Dendritic cell treated with granulocyte-macrophage colony-stimulating factor and Interleukin-4, amounts not matched to agents 40 ng/mL and 50 ng/mL, for 4 days (primary cell): ENCODE results near the gene HACD2.
A peak's percentile ranks its signal among the peaks of the same experiment; 100 is the strongest.
"Not testable (repeated sequence)": the region's sequence is repeated elsewhere in the genome, so short reads cannot be mapped to it uniquely, and the experiment has no call there.

Experiments used
- H3K27ac Mint-ChIP-seq: one replicate; pipeline ENCODE4 v1.8.0; 2022; ENCODE audit warnings: mild to moderate bottlenecking, mixed read lengths
- H3K27me3 Mint-ChIP-seq: one replicate; pipeline ENCODE4 v1.8.0; 2022; ENCODE audit warnings: mild to moderate bottlenecking, mixed read lengths
- H3K36me3 Mint-ChIP-seq: one replicate; pipeline ENCODE4 v1.8.0; 2022; ENCODE audit warnings: low read depth, mixed read lengths
- H3K4me1 Mint-ChIP-seq: one replicate; pipeline ENCODE4 v1.8.0; 2022; ENCODE audit warnings: low read depth, mixed read lengths
- H3K4me3 Mint-ChIP-seq: one replicate; pipeline ENCODE4 v1.8.0; 2022; ENCODE audit warnings: mild to moderate bottlenecking, moderate library complexity, mixed read lengths
- H3K9me3 Mint-ChIP-seq: one replicate; pipeline ENCODE4 v1.8.0; 2022; ENCODE audit warnings: mixed read lengths
- intact Hi-C: fragments of 100-400 bp; cut with micrococcal nuclease; formaldehyde crosslinking; loops from one replicate; pipeline ENCODE4 v1.15.0; 2022

HACD2 gene

DNA sequence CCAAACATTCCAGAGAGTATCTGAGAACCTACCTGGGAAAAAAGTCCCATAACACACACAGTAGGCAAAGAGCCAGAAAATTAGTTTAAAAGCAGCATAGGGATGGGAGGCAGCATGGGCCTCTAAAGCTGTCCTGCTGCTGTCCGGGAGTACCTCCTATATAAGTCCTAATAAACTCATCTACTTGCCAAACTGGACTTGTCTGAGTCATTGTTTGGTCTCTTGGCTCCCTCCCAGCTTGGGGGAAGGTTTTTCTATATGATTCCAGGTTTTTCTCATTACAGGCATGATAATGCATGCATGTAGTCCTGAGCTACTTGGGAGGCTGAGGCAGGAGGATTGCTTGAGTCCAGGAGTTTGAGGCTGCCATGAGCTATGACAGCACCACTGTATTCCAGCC, 17.5 kb upstream of the HACD2 start:
- Mint-ChIP-seq H3K9me3 (peaks cover 9% of the 10 kb centered on the region), H3K4me3 (no peak overlapping the region), H3K27ac (no peak overlapping the region), H3K27me3 (no peaks in the 10 kb centered on the region), H3K36me3 (peaks cover 6% of the 10 kb centered on the region), H3K4me1 (peaks cover 33% of the 10 kb centered on the region)
- intact Hi-C loops, result no loop called here

DNA sequence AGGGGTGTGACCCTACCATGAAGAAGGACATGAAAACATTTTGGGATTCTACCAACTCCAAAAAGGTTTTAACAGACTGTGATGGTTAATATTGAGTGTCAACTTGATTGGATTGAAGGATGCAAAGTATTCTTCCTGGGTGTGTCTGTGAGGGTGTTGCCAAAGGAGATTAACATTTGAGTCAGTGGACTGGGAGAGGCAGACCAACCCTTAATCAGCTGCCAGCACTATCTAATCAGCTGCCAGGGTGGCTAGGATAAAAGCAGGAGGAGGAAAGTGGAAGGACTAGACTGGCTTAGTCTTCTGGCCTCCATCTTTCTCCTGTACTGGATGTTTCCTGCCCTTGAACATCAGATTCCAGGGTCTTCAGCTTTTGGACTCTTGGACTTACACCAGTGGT, 16.0 kb upstream of the HACD2 start:
- not testable (repeated sequence) for H3K27ac Mint-ChIP-seq, H3K9me3 Mint-ChIP-seq
- peaks cover 22% of the 10 kb centered on the region for H3K4me1 Mint-ChIP-seq

DNA sequence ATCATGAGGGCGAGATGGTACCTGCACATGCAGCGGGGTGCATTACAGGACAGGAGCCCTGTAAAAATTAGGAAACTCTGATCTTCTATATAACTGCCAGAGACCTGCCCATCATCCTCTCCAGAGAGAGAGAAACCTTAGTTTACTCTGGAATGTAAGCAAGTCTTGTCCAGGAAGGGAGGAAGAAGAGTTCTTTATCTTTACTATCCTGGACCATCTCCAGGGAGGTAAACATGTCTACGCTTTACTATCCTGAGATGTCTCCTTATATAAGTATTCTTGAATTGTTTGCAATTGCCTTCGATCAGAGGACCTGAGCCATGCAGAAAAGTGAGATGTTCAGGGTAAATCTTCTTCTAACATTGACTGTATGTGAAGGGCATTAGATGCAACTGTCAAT, 12.7 kb upstream of the HACD2 start:
- Mint-ChIP-seq H3K27ac (no peak overlapping the region), H3K4me1 (peaks cover 7% of the 10 kb centered on the region)
- intact Hi-C loops, result no loop called here

More for the DNA sequence above, 16.0 kb upstream of the HACD2 start:
- H3K27me3 Mint-ChIP-seq, H3K4me3 Mint-ChIP-seq, H3K36me3 Mint-ChIP-seq, intact Hi-C loops: not testable (repeated sequence)

DNA sequence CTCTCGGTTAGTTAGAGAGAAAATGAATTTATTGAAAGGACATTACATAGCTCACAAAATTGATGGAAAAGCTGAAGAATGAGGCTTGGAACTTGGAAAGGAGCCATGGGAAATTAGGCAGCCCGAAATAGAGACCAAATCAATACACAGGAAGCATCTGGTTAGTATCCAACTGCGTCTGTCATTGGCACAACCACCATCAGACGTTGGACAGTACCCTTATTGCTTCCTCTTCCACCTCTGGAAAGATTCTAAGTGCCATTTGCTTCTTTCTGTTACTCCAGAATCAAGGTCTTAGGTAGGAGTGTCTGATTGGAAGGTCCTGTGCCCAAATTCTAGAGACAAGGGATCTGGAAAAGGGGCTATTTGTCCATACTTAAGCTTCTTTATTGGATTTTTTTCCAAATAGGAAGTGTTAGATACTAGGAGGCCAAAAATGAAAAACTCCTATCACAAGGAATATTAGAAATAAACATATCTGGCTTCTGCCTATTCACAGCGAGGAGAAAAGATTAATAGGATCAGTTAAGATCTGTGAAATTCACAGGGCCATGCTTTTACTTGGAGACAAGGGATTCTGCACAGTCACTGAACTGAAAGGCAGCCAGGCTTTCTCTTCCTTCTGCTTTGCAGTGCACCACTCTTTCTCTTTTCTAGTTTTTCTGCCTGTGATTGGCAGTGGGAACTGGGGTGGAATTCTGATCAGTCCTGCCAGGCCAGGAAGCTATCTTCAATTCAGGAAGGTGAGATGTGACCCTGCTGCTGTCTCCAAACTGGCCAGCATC, 10.7 kb upstream of the HACD2 start:
- Mint-ChIP-seq H3K36me3 (peaks cover 29% of the 10 kb centered on the region), H3K4me1 (peaks cover 7% of the 10 kb centered on the region), H3K4me3 (no peak overlapping the region), H3K27ac (no peak overlapping the region), H3K9me3 (peaks cover 29% of the 10 kb centered on the region), H3K27me3 (no peaks in the 10 kb centered on the region)
- intact Hi-C loops, result no loop called here

More for the DNA sequence above, 12.7 kb upstream of the HACD2 start:
- H3K36me3 Mint-ChIP-seq, result peaks cover 9% of the 10 kb centered on the region
- no peak overlapping the region for H3K4me3 Mint-ChIP-seq
- H3K27me3 Mint-ChIP-seq, result no peaks in the 10 kb centered on the region
- H3K9me3 Mint-ChIP-seq, result peaks cover 9% of the 10 kb centered on the region

DNA sequence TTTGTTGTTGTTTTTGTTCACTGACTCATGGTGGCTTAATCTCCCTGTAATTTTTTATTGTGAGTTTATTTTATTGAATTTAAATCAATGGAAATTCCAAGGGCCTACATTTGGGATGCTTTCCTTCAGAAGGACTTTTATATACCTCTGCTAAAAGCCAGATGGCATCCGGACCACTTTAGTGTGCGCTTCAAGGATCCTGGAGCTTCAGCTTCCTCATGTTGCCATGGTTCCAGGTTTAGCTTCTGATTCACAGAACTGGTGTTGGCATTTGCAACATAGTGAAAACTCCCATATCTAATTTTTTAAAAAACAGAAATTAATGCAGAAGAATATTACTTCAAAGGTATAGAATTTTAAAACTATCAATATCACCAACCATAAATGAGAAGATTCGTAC, 8.5 kb upstream of the HACD2 start:
- intact Hi-C loops, result no loop called here
- H3K36me3 Mint-ChIP-seq, result peaks cover 43% of the 10 kb centered on the region
- no peak overlapping the region for H3K4me3 Mint-ChIP-seq
- H3K9me3 Mint-ChIP-seq, result peaks cover 33% of the 10 kb centered on the region
- no peaks in the 10 kb centered on the region for H3K27me3 Mint-ChIP-seq
- no peak overlapping the region for H3K27ac Mint-ChIP-seq
- no peaks in the 10 kb centered on the region for H3K4me1 Mint-ChIP-seq

DNA sequence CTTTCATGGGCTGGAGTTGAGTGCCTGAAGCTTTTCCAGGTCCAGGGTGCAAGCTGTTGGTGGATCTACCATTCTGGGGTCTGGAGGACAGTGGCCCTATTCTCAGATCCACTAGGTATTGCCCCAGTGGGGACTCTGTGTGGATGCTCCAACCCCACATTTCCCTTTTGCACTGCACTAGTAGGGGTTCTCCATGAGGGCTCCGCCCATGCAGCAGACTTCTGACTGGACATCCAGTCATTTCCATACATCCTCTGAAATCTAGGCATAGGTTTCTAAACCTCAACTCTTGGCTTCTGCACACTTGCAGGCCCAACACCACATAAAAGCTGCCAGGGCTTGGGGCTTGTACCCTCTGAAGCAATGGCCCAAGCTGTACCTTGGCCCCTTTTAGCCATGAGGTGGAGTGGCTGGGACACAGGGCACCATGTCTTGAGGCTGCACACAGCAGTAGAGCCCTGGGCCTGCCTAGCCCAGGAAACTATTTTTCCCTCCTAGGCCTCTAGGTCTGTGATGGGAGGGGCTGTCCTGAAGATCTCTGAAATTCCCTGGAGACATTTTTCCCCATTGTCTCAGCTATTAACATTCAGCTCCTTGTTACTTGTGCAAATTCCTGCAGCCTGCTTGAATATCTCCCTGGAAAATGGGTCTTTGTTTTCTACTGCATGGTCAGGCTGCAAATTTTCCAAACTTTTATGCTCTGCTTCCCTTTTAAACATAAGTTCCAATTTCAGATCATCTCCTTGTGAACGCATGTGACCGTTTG, 6.0 kb upstream of the HACD2 start:
- H3K36me3 Mint-ChIP-seq, result peaks cover 47% of the 10 kb centered on the region
- H3K4me3 Mint-ChIP-seq, result no peak overlapping the region
- no peak overlapping the region for H3K27ac Mint-ChIP-seq
- H3K27me3 Mint-ChIP-seq, result no peaks in the 10 kb centered on the region
- H3K9me3 Mint-ChIP-seq, result peaks cover 33% of the 10 kb centered on the region
- intact Hi-C loops, result no loop called here
- no peaks in the 10 kb centered on the region for H3K4me1 Mint-ChIP-seq

DNA sequence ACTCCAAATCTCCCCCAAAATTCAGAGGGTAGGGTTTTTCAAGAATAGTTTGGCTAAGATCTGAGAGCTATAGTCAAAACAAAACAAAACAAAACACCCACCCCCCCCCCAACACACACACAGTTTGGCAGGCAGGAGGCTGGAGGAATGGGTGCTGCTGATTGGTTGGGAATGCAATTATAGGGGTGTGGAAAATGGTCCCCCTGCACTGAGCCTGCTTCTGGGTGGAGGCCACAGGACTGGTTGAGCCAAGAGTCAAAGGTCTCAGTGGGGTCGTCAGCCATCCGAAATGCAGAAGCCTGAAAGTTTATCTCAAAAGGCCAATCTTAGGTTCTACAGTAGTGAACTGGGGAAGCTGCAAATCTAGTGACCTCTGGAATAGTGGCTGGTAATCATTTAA, 2.5 kb upstream of the HACD2 start:
- no peak overlapping the region for H3K4me3 Mint-ChIP-seq
- intact Hi-C loops, result no loop called here
- peaks cover 14% of the 10 kb centered on the region for H3K4me1 Mint-ChIP-seq
- H3K27me3 Mint-ChIP-seq, result no peaks in the 10 kb centered on the region
- H3K9me3 Mint-ChIP-seq, result peaks cover 31% of the 10 kb centered on the region
- H3K36me3 Mint-ChIP-seq, result peaks cover 43% of the 10 kb centered on the region
- no peak overlapping the region for H3K27ac Mint-ChIP-seq

DNA sequence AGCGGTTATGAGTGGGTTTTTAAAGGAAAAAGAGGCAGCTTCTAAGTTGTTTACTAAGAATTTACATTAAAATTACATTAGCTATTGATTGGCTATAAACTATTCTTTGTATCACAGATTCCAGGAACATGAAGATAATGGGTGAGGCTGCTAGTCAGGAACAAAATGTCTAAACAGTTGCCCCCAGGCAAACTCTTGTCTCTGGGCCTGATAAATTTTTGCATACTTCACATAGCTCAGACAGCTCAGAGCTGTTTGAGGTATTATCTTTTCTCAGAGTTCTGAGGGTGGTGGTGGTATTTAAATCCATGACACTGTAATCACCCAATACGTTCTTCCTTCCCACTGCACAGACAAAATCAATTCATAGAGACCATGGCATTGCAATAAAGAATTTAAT, 2.1 kb upstream of the HACD2 start:
- H3K36me3 Mint-ChIP-seq, result peaks cover 43% of the 10 kb centered on the region
- H3K27ac Mint-ChIP-seq, result no peak overlapping the region
- no peak overlapping the region for H3K4me3 Mint-ChIP-seq
- intact Hi-C loops, result no loop called here
- H3K27me3 Mint-ChIP-seq, result no peaks in the 10 kb centered on the region
- peaks cover 27% of the 10 kb centered on the region for H3K9me3 Mint-ChIP-seq
- H3K4me1 Mint-ChIP-seq, result peaks cover 16% of the 10 kb centered on the region

DNA sequence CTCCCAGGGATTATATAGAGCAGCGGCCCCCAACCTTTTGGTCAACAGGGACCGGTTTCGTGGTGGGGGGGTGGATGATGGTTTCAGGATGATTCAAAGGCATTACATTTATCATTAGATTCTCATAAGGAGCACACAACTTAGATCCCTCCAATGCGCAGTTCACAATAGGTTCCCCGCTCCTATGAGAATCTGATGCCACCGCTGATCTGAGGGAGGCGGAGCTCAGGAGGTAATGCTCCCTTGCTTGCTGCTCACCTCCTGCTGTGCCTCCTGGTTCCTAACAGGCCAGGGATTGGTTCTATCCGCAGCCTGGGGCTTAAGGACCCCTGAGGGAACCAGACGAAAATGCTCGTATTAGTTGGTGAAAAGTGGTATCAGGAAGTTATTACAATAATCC, 1.3 kb upstream of the HACD2 start:
- no peak overlapping the region for H3K27ac Mint-ChIP-seq
- no peak overlapping the region for H3K4me3 Mint-ChIP-seq
- peaks cover 18% of the 10 kb centered on the region for H3K9me3 Mint-ChIP-seq
- intact Hi-C loops, result no loop called here
- peaks cover 43% of the 10 kb centered on the region for H3K36me3 Mint-ChIP-seq
- no peaks in the 10 kb centered on the region for H3K27me3 Mint-ChIP-seq
- peaks cover 16% of the 10 kb centered on the region for H3K4me1 Mint-ChIP-seq

DNA sequence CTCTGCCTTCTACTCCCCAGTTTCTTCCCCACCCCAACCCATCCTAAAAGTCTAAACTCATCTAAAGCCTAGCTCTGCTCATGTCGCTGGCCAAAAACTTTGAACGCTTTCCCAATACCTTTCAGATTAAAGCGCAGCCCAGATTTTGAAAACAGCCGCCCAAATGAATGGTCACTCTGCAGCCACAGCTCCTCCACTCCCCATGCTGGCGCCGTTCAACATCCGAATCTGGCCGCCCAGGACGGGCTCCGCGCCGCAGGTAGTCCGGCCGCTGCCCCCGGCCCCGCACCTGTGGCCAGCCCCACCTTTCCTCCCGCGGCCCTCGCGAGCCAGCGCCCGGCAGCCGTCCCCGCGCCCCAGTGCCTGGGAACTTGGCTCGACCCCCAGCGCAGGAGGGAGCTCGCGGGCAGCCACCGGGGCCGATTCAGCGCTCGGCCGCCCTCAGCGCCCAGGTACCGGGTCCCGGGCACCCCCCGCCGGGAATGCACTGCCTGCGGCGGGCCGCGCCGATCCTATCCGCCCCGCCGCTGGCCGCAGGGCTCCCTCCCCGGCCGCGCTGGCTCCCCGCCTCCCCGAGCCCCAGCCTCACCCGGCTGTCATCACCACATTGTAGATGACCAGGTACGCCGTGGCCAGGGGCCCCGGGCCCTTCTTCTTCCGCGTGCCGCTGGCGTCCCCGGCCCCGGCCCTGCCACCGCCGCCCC, 417 bp downstream of the HACD2 start:
- peaks cover 44% of the 10 kb centered on the region for H3K36me3 Mint-ChIP-seq
- intact Hi-C loops, result loop anchor here (2.0 kb wide), 1 partner anchor 34 kb away; no protein-coding TSS in a partner anchor

DNA sequence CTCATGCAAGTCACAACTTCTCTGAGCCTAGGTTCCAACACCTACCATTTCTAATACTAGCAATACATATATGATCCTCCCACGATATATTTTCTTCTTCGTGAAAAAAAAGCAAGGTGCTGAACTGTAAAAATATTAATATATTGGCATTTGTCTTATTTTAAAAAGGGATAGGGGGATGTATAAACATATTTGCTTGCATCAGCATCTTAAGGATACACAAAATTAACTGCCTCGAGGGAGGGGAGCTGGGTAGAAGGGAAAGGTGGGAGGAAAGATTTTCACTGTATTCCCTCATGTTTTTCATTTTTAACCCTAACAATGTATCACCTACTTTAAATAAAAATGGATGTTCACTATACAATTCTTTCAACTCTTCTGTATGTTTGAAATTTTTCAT, 1.3 kb downstream of the HACD2 start:
- no peaks in the 10 kb centered on the region for H3K9me3 Mint-ChIP-seq
- peaks cover 16% of the 10 kb centered on the region for H3K4me1 Mint-ChIP-seq
- peak overlapping the region; percentile 39 for H3K4me3 Mint-ChIP-seq
- H3K27ac Mint-ChIP-seq, result no peak overlapping the region
- no peaks in the 10 kb centered on the region for H3K27me3 Mint-ChIP-seq
- H3K36me3 Mint-ChIP-seq, result peaks cover 43% of the 10 kb centered on the region
- intact Hi-C loops, result no loop called here

More for the DNA sequence above, 417 bp downstream of the HACD2 start:
- Mint-ChIP-seq H3K4me3 (no peak overlapping the region), H3K9me3 (peaks cover 1% of the 10 kb centered on the region), H3K27me3 (no peaks in the 10 kb centered on the region), H3K4me1 (peaks cover 16% of the 10 kb centered on the region), H3K27ac (no peak overlapping the region)

DNA sequence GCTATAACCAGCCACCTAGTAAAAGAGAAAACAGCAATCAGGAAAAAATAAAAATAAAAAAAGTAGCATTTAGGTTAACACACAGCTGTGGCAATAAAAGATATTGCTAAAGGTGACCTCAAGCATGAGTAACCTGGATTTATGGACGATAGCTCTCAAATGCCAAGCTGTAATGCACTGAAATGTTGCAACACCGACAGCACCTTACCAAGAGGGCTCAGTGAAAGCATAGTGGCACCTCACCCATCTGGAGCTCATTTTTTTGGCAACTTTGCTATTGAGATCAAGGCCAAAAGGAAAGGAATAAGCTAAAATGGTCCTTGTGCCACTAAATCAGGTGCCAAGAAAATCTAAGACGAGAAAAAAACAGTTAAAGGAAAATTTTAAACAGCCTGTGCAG, 2.5 kb downstream of the HACD2 start:
- peaks cover 16% of the 10 kb centered on the region for H3K4me1 Mint-ChIP-seq
- intact Hi-C loops, result no loop called here
- H3K36me3 Mint-ChIP-seq, result peaks cover 48% of the 10 kb centered on the region
- no peaks in the 10 kb centered on the region for H3K9me3 Mint-ChIP-seq
- no peaks in the 10 kb centered on the region for H3K27me3 Mint-ChIP-seq
- no peak overlapping the region for H3K27ac Mint-ChIP-seq
- H3K4me3 Mint-ChIP-seq, result no peak overlapping the region

DNA sequence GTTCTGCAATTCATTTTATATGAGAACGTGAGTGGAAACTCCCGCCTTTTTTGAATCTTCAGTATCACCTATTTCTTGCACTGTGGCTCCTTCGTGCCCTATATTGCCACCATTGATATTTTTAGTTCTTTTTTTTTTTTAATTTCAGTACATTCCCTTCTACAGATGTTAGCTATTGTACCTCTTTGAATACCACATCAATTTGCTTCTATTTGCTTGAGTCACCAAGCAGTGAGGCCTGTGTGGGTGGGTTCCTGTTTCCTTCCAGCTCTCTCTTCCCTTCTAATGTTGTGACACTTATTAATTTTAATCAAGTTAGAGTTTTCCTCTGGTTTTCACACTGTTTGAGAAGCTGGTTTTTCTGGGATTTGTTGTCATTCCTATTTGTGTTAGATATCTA, 8.7 kb downstream of the HACD2 start:
- H3K9me3 Mint-ChIP-seq, result no peaks in the 10 kb centered on the region
- peaks cover 41% of the 10 kb centered on the region for H3K36me3 Mint-ChIP-seq
- intact Hi-C loops, result no loop called here
- no peaks in the 10 kb centered on the region for H3K27me3 Mint-ChIP-seq
- peaks cover 45% of the 10 kb centered on the region for H3K4me1 Mint-ChIP-seq
- peak overlapping the region; percentile 23 for H3K4me3 Mint-ChIP-seq
- peak overlapping the region; percentile 93 for H3K27ac Mint-ChIP-seq

DNA sequence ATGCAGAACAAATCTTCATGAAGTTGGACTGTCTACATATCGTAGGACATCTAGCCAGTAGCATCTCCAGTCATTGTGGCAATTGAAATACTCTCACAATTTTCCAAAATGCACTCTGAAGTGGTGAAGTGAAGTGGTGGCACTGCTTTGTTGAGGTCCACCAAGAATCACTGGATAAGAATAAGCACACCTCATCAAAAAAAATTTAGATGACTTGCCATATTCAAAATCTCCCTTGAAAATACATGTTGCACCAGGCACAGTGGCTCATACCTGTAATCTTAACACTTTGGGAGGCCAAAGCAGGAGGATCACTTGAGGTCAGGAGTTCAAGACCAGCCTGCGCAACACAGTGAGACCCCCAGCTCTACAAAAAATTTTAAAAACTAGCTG, 12.9 kb downstream of the HACD2 start:
- Mint-ChIP-seq H3K27me3 (no peaks in the 10 kb centered on the region), H3K4me3 (no peak overlapping the region), H3K36me3 (peaks cover 23% of the 10 kb centered on the region), H3K9me3 (no peaks in the 10 kb centered on the region), H3K4me1 (peaks cover 59% of the 10 kb centered on the region), H3K27ac (peak overlapping the region; percentile 56)
- intact Hi-C loops, result loop anchor here (5.0 kb wide), 1 partner anchor 45 kb away; no protein-coding TSS in a partner anchor
